ENCODE data around the gene MORN5.

Gene MORN5

DNA sequence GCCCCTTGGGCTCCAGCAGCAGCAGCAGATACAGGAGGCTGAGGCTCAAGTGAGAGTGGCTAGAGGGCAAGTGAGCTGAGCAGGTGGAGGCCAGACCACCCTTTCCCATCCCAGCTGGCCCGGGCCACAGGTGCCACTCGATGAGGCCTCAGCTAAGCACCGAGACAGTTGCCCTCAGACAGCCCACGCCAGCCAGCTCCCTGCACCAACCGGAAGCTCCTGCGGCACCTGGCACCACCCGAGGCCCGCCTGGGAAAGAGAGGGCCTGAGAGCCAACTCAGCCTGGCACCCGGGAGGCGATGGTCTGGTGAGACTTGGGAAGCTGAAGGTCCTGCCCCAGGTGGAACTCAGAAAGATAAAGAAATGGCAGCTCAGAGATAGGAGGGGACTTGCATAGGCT, 38.3 kb upstream of the MORN5 start:
- DNase-seq (ENCODE audit: low read depth), result no peak
- no peak overlapping the region for H3K4me3 ChIP-seq (ENCODE audit: low read length)

DNA sequence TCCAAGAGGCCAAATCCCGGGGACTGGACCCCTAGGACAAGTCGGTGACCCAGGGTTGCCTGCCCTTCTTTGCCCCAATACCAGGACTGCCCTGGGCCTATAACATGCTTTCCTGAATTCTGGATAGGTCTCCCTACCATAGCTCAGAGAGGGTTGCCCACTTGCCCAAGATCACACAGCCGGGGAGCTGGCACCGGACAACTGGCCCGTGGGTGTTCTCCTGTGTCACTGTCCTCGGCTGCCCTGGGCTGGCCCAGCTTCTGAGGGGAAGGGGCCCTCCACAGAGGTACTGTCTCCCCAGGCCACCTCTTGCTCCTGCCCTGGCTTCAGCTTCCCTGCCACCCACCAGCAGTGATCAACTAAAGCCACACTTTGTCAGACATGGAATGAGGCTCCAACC, 37.8 kb upstream of the MORN5 start:
- no peak overlapping the region for H3K4me3 ChIP-seq (ENCODE audit: low read length)
- DNase-seq (ENCODE audit: low read depth), result no peak
- TF ChIP-seq, protein P1, sequence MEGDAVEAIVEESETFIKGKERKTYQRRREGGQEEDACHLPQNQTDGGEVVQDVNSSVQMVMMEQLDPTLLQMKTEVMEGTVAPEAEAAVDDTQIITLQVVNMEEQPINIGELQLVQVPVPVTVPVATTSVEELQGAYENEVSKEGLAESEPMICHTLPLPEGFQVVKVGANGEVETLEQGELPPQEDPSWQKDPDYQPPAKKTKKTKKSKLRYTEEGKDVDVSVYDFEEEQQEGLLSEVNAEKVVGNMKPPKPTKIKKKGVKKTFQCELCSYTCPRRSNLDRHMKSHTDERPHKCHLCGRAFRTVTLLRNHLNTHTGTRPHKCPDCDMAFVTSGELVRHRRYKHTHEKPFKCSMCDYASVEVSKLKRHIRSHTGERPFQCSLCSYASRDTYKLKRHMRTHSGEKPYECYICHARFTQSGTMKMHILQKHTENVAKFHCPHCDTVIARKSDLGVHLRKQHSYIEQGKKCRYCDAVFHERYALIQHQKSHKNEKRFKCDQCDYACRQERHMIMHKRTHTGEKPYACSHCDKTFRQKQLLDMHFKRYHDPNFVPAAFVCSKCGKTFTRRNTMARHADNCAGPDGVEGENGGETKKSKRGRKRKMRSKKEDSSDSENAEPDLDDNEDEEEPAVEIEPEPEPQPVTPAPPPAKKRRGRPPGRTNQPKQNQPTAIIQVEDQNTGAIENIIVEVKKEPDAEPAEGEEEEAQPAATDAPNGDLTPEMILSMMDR (conservative IDR thresholded peaks at IDR 0.05; ENCODE audit: low read depth, low read length), result no peak

More for the DNA sequence above, 38.3 kb upstream of the MORN5 start:
- TF ChIP-seq, protein P1 (conservative IDR thresholded peaks at IDR 0.05; ENCODE audit: low read depth, low read length), result no peak

DNA sequence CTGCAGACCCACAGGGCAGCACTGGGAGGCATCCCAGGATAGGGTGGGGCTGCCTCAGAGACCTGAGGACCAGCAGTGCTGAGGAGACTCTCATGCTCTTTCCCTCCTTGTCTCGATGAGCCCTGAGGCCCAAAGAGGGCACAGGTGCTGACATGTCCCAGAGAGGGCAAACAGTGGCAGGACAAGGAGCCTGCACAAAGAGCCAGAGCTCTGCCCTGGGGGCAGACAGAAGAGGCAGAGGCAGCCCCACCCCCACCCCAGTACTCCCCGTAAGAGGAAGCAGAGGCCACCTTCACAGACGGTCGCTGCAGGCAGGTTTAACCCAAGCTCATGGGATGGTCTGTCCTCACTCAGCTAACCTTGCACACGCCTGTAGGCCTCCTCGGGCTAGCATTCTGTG, 37.2 kb upstream of the MORN5 start:
- TF ChIP-seq, protein P1 (conservative IDR thresholded peaks at IDR 0.05; ENCODE audit: low read depth, low read length), result no peak
- no peak overlapping the region for H3K4me3 ChIP-seq (ENCODE audit: low read length)
- DNase-seq (ENCODE audit: low read depth), result no peak

DNA sequence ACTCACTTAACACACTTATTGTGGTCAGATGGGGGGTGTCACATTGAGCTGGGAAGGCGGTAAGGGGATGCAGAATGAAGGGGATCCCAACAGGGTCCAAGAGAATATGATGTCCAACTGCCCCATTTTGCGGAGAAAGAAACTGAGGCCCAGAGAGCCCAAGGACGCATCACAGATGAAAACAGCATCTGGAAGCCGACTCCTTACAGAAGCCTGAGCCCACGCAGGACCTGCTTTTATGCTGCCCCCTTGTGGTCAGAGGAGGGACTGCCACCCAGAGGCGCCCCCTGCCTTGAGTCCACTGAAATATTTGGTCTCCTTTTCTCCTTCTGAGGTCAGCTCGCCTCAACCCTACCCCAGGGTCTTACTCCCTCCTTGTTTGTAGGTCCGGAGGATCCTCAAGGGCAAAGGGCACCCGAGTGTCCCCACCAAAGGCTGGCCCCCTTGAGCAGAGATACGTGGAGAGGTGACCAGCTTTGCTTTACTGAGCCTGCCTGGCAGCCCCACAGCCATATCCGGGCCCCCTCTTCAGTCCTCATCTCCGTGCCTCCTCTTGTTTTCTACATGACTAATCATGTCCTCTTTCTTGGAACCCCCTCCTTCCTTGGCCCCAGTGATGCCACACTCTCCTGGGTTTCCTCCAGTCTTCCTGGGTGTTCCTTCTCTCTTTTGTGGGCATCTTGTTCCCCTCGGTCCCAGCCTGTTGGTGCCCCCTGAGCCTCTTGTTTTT, 36.6 kb upstream of the MORN5 start:
- no peak overlapping the region for H3K4me3 ChIP-seq (ENCODE audit: low read length)
- DNase-seq (ENCODE audit: low read depth), result no peak
- TF ChIP-seq, protein P1 (conservative IDR thresholded peaks at IDR 0.05; ENCODE audit: low read depth, low read length), result peak; percentile 100

DNA sequence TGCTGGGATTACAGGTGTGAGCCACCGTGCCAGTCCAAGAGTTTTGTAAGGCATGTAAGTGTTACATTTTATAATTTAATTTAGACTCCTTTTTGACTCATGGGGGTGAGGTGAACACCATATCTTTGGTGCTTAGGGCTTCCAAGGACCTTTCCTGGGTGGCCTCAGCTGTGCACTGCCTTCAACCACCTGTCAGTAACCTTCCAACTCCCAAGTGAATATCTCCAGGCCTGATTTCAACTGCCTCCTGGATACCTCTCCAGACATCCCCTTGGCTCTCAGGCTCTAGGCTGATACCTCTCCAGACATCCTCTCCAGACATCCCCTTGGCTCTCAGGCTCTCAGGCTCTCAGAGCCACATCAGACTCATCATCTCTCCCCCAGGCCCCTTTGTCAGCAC, 35.7 kb upstream of the MORN5 start:
- DNase-seq (ENCODE audit: low read depth), result no peak
- TF ChIP-seq, protein P1 (conservative IDR thresholded peaks at IDR 0.05; ENCODE audit: low read depth, low read length), result no peak

DNA sequence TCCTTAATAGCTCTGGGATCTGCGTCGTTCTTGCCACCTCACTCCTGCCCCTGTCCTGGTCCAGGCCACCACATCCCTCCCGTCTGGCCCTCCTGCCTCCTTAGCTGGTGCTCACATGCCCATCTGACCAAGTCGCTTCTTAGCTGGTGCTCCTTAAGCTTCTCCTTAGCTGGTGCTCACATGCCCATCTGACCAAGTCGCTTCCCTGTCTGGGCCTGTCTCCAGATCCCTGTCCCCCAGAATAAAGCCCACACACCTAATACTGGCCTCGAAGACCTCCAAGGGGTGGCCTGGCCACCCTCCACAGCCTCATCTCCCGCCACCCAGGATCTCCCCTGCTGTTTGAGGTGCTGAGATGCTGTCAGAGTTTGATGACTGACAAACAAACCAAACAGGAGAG, 35.2 kb upstream of the MORN5 start:
- TF ChIP-seq, protein P1 (conservative IDR thresholded peaks at IDR 0.05; ENCODE audit: low read depth, low read length), result no peak
- no peak overlapping the region for H3K4me3 ChIP-seq (ENCODE audit: low read length)
- DNase-seq (ENCODE audit: low read depth), result no peak

More for the DNA sequence above, 35.7 kb upstream of the MORN5 start:
- no peak overlapping the region for H3K4me3 ChIP-seq (ENCODE audit: low read length)

DNA sequence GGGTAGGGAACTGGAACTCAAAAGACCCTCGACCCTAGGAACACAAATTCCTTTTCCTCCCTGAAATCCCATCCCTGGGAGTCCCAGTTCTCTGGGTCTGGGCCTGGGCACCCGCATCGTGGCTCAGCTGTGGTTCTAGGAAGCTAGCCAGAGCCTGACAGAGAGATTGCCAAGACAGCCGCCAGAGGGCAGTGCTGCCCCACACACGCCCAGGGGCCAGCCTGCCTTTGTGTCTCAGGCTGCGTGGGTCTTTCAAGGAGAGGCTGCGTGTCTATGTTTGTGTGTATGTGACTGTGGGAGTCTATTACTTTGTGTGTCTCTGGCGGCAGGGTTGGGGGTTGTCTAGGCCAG, 34.6 kb upstream of the MORN5 start:
- no peak for DNase-seq (ENCODE audit: low read depth)
- H3K4me3 ChIP-seq (ENCODE audit: low read length), result no peak overlapping the region
- TF ChIP-seq, protein P1 (conservative IDR thresholded peaks at IDR 0.05; ENCODE audit: low read depth, low read length), result peak; percentile 94
